OCI-LY1 (cell line): ENCODE measurements around the gene IL4R.

Experiments used
- H2AFZ ChIP-seq: fragments of 200-600 bp; sonication (generic), shearing (Covaris generic); 2 replicates; pipeline ENCODE4 v1.6.0; 2014; ENCODE audit warnings: antibody characterized with exemption, mild to moderate bottlenecking, low read length
- H3F3A ChIP-seq: fragments of 200-600 bp; sonication (generic), shearing (Covaris generic); 2 replicates; pipeline ENCODE4 v1.6.0; 2014; ENCODE audit warnings: mild to moderate bottlenecking, antibody characterized with exemption, low read length, moderate library complexity; ENCODE audit not compliant: insufficient read depth
- H3K27ac ChIP-seq: fragments of 200-600 bp; sonication (generic); 2 replicates; pipeline ENCODE4 v1.5.1; 2014; ENCODE audit warnings: low read length, mixed run types, mild to moderate bottlenecking, low read depth; ENCODE audit not compliant: poor library complexity, severe bottlenecking
- H3K27me3 ChIP-seq: fragments of 200-600 bp; sonication (generic); 2 replicates; pipeline ENCODE4 v1.6.0; 2014; ENCODE audit warnings: antibody characterized with exemption, mild to moderate bottlenecking, low read length, moderate library complexity; ENCODE audit not compliant: insufficient read depth
- H3K36me3 ChIP-seq: fragments of 200-600 bp; sonication (generic); 2 replicates; pipeline ENCODE4 v1.6.1; 2014; ENCODE audit warnings: mild to moderate bottlenecking, antibody characterized with exemption, low read length, moderate library complexity, mixed read lengths; ENCODE audit not compliant: insufficient read depth
- H3K4me1 ChIP-seq: fragments of 200-600 bp; sonication (generic); 2 replicates; pipeline ENCODE4 v1.5.1; 2014; ENCODE audit warnings: mild to moderate bottlenecking, low read length, moderate library complexity; ENCODE audit not compliant: insufficient read depth, severe bottlenecking
- H3K4me2 ChIP-seq: fragments of 200-600 bp; sonication (generic), shearing (Covaris generic); 2 replicates; pipeline ENCODE4 v1.6.1; 2014; ENCODE audit warnings: low read length
- H3K4me3 ChIP-seq: fragments of 200-600 bp; sonication (generic); 2 replicates; pipeline ENCODE4 v1.5.1; 2014; ENCODE audit warnings: low read length, low read depth, mild to moderate bottlenecking, mixed read lengths; ENCODE audit not compliant: poor library complexity, severe bottlenecking
- H3K79me2 ChIP-seq: fragments of 200-600 bp; shearing (Covaris generic); 2 replicates; pipeline ENCODE4 v1.6.1; 2016; ENCODE audit warnings: mixed run types, low read length, mixed read lengths; ENCODE audit not compliant: insufficient read depth
- H3K9ac ChIP-seq: fragments of 200-600 bp; sonication (generic), shearing (Covaris generic); 2 replicates; pipeline ENCODE4 v1.6.1; 2014; ENCODE audit warnings: mild to moderate bottlenecking, low read length, mixed read lengths
- H3K9me2 ChIP-seq: fragments of 200-600 bp; sonication (generic), shearing (Covaris generic); 2 replicates; pipeline ENCODE4 v1.6.1; 2014; ENCODE audit warnings: low read depth, mild to moderate bottlenecking, low read length, mixed read lengths
- H3K9me3 ChIP-seq: fragments of 200-600 bp; shearing (Covaris generic); 2 replicates; pipeline ENCODE4 v1.6.1; 2014; ENCODE audit warnings: low read length, mixed read lengths
- H4K20me1 ChIP-seq: fragments of 200-600 bp; sonication (generic), shearing (Covaris generic); 2 replicates; pipeline ENCODE4 v1.6.0; 2016; ENCODE audit warnings: mild to moderate bottlenecking, low read length; ENCODE audit not compliant: insufficient read depth
- EZH2 ChIP-seq: fragments of 200-600 bp; sonication (generic), shearing (Covaris generic); IDR thresholded peaks from 2 replicates; pipeline ENCODE4 v1.8.0; 2017; ENCODE audit warnings: borderline replicate concordance, mixed run types, mild to moderate bottlenecking, antibody characterized with exemption, low read length, moderate library complexity, mixed read lengths
- TF ChIP-seq, protein P1 (sequence below): fragments of 200-600 bp; sonication (generic), shearing (Covaris generic); IDR thresholded peaks from 2 replicates; pipeline ENCODE4 v1.5.1; 2017; ENCODE audit warnings: mild to moderate bottlenecking, antibody characterized with exemption, low read length, moderate library complexity, mixed read lengths

IL4R gene

GRCh38 chr16:27384425-27384824 is 70.7 kb downstream of the IL4R start:
- Histone ChIP-seq H3K4me2 (no peak overlapping the region), H3K27ac (no peak overlapping the region), H3K9ac (no peak overlapping the region), H3K9me2 (no peaks in the 10 kb centered on the region), H3K4me1 (no peaks in the 10 kb centered on the region), H3K27me3 (peaks cover 8% of the 10 kb centered on the region; the same call in 1 of the 2 replicates), H3F3A (no peaks in the 10 kb centered on the region), H2AFZ (no peak overlapping the region), H3K36me3 (no peaks in the 10 kb centered on the region), H3K9me3 (peaks cover 20% of the 10 kb centered on the region), H4K20me1 (no peaks in the 10 kb centered on the region), H3K4me3 (no peak overlapping the region), H3K79me2 (no peaks in the 10 kb centered on the region)
- TF ChIP-seq EZH2: no peak
- TF ChIP-seq, protein P1, sequence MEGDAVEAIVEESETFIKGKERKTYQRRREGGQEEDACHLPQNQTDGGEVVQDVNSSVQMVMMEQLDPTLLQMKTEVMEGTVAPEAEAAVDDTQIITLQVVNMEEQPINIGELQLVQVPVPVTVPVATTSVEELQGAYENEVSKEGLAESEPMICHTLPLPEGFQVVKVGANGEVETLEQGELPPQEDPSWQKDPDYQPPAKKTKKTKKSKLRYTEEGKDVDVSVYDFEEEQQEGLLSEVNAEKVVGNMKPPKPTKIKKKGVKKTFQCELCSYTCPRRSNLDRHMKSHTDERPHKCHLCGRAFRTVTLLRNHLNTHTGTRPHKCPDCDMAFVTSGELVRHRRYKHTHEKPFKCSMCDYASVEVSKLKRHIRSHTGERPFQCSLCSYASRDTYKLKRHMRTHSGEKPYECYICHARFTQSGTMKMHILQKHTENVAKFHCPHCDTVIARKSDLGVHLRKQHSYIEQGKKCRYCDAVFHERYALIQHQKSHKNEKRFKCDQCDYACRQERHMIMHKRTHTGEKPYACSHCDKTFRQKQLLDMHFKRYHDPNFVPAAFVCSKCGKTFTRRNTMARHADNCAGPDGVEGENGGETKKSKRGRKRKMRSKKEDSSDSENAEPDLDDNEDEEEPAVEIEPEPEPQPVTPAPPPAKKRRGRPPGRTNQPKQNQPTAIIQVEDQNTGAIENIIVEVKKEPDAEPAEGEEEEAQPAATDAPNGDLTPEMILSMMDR: no peak

GRCh38 chr16:27385398-27385797 is 71.6 kb downstream of the IL4R start:
- H3K4me2 ChIP-seq: no peak overlapping the region
- H2AFZ ChIP-seq: no peak overlapping the region
- no peak overlapping the region for H3K9ac ChIP-seq
- no peaks in the 10 kb centered on the region for H3K9me2 ChIP-seq
- no peaks in the 10 kb centered on the region for H3F3A ChIP-seq
- H3K4me1 ChIP-seq: no peaks in the 10 kb centered on the region
- no peaks in the 10 kb centered on the region; the same call in 1 of the 2 replicates for H3K36me3 ChIP-seq
- H3K79me2 ChIP-seq: no peaks in the 10 kb centered on the region
- H3K9me3 ChIP-seq: peaks cover 22% of the 10 kb centered on the region
- peaks cover 8% of the 10 kb centered on the region; the same call in 1 of the 2 replicates for H3K27me3 ChIP-seq
- H3K4me3 ChIP-seq: no peak overlapping the region
- TF ChIP-seq EZH2: no peak
- TF ChIP-seq, protein P1: no peak
- no peaks in the 10 kb centered on the region for H4K20me1 ChIP-seq
- no peak overlapping the region for H3K27ac ChIP-seq

DNA sequence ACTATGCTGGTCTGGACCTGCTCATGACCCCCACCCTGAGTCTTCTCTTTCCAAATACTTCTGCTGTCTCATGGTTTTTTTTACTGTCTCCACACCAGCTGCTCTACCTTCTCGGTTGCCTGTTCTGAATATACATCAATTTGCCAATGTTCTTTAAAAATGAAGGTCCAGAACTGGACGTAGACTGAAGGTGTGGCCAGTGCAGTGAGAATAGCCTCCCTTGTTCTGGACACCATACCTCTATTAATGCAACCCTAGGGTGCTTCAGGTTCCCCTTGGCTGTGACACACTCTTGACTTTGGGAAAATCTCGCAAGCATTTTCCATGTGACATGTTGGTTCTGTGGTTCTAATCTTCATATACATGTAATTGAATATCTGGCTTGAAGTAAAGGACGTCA is 72.9 kb downstream of the IL4R start:
- H3K27ac ChIP-seq: no peak overlapping the region

More for the DNA sequence above, 72.9 kb downstream of the IL4R start:
- H3K27me3 ChIP-seq: peaks cover 8% of the 10 kb centered on the region; the same call in 1 of the 2 replicates
- no peaks in the 10 kb centered on the region for H3K79me2 ChIP-seq
- no peak overlapping the region for H3K9ac ChIP-seq
- H3K9me3 ChIP-seq: peaks cover 22% of the 10 kb centered on the region
- no peaks in the 10 kb centered on the region for H3F3A ChIP-seq
- no peak overlapping the region for H3K4me3 ChIP-seq
- H3K4me1 ChIP-seq: no peaks in the 10 kb centered on the region
- H2AFZ ChIP-seq: no peak overlapping the region
- no peaks in the 10 kb centered on the region for H4K20me1 ChIP-seq
- no peak overlapping the region for H3K4me2 ChIP-seq
- no peak for TF ChIP-seq EZH2
- TF ChIP-seq, protein P1: no peak
- no peaks in the 10 kb centered on the region for H3K9me2 ChIP-seq
- H3K36me3 ChIP-seq: no peaks in the 10 kb centered on the region; the same call in 1 of the 2 replicates
